ENCODE results near the gene EFL1.
"Not testable (repeated sequence)": the region's sequence is repeated elsewhere in the genome, so short reads cannot be mapped to it uniquely, and the experiment has no call there.

EFL1 gene

DNA sequence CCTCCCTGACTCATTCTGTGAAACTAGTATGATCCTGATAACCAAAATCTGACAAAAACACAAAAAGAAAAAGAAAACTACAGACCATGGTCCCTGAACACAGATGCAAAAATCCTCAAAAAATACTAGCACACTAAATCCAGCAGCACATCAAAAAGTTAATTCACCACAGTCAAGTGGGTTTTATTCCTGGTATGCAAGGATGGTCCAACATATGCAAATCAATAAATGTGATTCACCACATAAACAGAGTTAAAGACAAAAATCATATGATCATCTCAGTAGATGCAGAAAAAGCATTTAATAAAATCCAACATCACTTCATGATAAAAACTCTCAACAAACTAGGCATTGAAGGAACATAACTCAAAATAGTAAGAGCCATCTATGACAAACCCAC, 12.9 kb upstream of the EFL1 start:
- DNase-seq (ENCODE audit: low spot score), result no peak

DNA sequence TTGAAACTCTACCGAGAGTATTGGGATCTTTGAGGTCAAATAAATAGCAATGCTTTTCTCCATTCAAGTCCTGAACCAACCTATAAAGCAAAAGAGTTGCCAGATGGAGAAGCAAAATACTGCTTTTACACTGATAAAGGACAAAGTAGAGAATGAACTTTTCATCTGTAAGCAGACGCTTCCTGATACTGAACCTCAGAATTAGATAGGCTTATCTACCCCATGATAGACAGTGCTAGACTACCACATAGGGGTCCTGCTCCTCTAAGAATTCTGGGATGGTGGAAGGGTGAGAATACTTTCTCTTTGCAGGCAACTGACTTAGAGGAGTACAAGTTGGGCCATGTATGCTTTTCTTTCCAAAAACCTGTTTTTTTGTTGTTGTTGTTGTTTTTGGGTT, 9.6 kb upstream of the EFL1 start:
- DNase-seq (ENCODE audit: low spot score), result no peak

DNA sequence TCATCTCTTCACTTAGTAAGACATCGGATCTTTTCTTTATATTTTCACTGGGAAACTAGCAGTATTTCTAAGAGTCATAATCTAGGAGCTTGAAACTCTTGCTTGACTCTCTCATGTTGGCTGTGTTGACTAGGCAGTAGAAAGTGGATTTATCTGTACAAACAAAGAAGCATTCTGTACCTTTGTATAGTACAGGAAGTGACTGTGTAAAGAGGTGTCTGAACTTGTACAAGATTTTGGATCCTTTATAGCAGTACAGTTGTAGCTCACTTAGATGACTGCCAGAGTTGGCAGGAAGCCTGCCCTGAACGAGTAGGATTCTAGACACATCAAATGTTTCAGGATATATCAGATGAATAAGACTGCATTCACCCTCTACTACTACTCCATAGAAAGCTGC, 5.9 kb upstream of the EFL1 start:
- not testable (repeated sequence) for DNase-seq (ENCODE audit: low spot score)

DNA sequence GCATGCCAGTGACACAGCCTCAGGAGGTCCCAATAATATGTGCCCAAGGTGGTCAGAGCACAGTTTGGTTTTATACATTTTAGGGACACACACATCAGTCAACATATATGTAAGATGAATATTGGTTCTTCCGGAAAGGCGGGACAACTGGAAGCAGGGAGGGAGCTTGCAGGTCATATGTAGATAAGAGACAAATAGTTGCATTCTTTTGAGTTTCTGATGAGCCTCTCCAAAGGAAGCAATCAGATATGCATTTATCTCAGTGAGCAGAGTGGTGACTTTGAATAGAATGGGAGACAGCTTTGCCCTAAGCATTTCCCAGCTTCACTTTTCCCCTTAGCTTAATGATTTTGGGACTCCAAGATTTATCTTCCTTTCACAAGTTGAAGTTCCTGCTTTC, 4.6 kb upstream of the EFL1 start:
- not testable (repeated sequence) for DNase-seq (ENCODE audit: low spot score)

DNA sequence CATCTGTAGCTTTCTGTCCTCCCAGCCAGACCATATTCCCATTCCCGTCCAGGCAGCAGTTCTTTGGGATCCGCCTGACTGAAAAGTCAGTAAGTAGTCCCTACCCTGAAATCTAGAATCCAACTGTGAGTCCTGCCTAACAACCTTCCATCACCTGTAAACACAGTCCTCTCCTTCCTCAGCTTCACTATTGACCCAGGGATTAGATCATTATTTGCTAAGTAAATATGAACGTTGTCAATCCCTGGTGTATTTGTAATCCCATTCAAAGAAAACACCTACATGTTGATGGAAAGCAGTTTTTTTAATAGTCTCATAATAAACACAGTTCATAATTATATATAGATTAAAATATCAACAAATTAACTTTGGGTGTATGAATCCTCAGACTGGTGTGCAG, 816 bp upstream of the EFL1 start:
- DNase-seq (ENCODE audit: low spot score), result no peak

DNA sequence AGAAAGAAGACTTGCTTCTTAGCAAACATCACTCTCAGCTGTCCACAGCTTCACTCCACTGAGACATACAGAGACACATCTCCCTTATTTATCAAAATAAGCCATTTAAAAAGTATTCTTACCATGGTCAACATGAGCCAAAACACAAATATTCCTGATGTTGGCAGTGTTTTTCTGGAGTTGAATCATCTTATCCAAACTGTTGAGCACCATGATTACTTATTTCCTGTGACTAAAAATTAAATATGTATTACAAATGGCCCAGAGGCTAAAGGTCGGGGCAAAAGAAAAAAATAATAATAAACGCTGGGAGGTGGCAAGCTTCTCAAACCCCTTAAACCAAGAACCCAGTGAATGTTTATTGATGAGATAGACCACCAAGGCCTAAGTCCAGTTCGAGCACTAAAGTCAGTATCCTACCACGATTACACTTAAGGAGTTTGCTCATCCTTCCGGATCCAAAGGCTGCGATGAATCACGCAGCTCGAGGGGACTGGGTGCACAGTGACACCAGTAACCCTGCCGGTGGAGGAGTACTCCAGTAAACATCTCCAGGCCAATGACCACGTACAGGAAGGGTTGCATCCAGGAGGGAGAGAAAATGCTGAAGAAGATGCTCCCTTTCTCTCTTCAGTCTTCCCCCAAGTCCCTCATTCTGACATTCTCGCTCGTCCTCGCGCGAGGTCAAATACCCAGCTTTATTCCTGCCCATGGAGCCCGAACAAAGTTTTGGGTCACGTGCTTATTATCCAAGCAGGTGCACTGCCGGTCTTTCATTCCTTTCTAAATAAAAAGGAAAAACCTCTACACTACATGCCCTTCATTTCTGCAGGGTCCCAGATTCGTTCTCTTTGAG, 740 bp downstream of the EFL1 start:
- DNase-seq (ENCODE audit: low spot score), result peak; percentile 58

DNA sequence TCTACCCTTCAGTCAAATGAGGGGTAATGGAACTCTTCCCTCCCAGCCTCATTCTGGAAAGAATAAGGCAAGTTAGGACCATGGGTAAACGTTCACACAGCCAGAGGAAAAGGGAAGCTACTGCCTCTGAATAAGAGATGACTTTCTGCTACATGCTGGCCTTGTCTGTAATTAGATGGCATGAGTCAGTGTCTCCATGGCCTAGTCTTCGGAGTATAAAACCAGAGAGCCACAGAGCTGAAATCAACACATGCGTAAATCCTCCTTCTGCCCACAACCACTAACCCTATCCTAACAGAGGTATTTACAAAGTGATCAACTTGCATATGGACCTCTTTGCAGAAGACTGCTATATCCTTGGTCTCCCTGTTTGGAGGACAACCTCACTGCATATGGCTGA, 14.3 kb downstream of the EFL1 start:
- DNase-seq (ENCODE audit: low spot score), result not testable (repeated sequence)

DNA sequence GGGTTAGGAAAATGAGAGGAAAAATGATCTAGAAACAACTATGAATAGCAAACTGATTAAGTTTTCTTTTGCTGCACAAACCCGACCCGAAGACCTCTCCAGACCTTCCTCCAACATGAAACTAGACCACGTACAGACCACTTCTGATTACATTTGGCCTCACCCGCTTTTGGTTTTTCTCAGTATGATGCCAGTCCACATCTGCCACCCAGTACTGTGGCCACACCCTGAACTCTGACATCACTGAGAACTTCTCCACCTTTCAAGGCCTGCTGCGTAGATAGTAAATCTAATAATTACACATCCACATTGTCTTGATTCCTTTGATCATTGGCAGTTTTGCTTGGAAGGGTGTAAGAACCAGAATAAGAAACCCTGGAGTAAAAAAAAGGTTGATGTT, 16.6 kb downstream of the EFL1 start:
- not testable (repeated sequence) for DNase-seq (ENCODE audit: low spot score)

DNA sequence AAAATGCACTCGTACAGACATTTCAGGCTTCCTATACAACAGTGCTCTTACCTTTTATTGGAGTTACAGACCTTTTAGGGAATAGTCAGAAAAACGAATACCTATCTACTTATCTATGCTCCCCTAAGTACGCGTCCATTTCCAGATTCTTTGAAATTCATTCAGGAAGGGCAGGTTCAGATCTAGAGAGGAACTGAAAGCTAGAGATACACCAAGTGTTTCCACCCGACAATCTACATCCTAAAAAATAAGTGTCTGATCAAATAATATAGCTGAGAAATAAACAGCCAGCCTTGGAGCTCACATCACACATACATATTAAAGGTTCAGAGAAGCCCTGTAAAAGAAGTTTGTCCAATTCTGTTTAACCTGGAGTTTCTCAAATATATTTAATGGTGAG, 18.9 kb downstream of the EFL1 start:
- not testable (repeated sequence) for DNase-seq (ENCODE audit: low spot score)

DNA sequence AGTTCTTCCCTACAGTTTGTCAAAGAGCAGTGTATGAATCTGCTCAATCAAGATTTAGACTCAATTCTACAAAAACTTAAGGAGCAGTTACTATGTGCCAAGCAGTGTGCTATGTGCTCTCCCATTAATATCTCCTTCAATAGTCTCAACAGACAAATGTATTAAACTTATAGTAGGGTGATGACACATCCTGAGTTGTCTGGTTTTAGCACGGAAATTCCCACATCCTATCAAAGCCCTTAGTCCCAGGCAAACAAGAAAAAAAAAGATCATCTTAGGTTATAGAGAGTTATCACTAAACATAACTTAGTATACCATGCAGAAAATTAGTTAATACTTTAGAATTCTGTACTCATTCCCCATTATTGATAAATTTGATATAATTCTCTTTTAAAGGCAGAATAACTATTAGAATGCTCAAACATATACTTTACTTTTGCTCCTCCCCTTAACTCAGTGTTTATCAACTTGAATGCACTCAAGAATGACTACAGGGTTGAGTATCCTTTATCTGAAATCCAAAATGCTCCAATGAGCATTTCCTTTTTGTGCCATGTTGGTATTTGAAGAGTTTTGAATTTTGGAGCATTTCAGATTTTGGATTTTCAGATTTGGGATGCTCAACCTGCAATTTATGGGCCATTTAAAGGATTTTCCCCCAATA, 20.6 kb downstream of the EFL1 start:
- DNase-seq (ENCODE audit: low spot score), result not testable (repeated sequence)

DNA sequence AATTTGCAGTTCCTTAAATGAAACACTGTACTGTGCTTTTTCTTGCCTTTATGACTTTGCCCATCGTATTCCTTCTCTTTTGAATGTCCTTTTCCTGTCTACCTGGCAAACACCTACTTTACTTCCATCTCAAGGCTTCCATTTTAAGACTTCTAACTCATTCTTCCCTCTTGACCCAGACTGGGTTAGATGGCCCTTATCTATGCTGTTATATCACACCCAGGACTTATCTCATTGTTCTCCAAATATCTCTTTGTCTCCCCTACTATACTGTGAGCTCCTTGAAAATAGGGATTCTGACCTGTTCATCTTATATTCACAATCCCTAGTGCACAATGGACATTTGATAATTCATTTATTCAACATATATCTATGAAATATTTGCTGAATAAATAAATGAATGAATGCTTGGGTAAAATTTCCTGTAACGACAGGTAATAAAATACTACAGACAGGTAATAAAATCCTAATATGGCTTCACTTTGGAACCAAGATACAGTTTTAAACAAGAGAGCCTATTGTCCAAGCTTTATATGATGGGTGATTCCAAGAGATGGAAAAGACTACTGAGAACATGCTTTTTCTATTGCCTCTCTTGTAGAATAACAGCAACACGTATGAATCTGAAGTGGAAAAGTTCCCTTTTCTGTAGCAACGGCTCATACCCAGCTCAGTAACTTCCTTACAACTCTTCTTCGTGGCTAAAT, 22.7 kb downstream of the EFL1 start:
- DNase-seq (ENCODE audit: low spot score), result no peak

DNA sequence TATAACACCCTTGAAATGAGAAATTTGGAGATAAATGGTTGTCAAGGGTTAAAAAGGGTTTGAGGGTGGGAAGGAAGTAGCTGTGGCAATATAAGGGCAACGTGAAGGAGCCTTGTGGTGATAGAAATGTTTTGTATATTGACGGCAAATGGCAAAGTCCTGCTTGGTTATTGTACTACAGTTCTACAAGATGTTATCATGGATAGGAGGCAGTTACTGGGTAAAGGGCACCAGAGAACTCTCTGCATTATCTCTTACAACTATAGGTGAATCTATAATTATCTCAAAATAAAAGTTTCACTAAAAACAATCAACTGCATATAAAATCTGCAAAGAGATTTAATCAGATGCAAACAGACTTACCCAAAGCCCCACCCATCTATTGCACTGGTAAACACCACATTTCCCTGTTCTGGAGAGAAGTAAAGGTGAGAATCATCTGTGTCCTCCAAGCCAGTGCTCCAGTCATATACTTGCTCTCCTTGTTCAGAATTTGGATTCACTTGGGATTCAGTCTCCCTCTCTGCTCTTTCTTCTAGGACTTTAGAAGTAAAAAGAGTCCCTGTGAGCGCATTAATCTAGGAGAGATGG, 24.5 kb downstream of the EFL1 start:
- DNase-seq (ENCODE audit: low spot score), result not testable (repeated sequence)

DNA sequence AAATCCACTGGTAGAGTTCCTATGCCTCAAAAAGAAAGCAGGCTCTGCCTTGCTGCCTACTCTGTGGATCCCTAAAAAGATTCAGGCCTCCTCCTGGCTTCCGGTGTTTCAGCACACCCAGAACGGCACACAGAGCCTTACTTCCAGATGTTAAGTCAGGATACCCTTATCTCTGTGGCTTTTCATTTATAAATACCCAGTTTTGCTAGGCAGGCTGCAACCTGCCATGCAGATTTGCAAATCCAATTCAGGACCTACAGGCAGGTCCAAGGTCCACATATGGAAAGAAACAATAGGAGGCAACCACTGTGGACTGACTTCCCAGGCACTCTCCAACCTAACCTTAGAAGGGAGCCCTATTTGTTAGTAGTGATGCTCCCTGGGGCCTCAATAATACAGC, 30.7 kb downstream of the EFL1 start:
- no peak for DNase-seq (ENCODE audit: low spot score)

DNA sequence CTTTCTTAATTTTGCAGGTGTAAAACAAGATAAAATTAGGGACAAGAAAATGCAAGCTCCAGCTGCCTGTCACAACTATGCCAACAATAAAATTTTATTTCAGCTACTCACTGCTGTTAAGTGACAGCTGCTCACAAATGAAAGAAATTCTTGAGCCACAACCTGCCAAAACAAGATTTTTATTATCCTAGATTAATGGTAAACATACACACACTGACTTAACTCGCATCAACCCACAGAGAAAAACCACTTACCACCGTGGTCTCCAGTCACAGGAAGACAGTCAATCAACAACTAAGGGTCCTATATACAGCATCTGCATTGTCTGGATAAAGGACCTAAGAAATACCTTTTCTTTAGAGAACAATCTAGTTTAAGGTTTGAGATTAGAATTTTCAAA, 31.3 kb downstream of the EFL1 start:
- no peak for DNase-seq (ENCODE audit: low spot score)

DNA sequence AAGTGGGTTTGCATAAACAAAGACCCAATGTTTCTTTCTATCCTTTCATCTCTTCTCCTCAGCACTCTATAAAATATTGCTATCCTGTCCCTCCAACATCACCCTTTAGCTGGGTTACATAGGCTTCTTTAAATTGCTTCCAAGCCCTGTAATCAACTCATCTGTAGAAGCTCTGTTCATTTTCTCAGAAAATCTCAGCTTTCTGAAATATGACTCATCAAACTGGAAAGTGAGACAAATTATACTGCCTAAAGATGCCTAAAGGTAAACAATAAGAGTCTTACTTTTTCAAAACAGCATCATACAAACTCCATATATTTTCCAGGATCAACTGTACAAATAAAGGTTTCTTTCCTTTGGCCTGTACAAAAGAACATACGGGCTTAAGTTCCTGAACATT, 33.8 kb downstream of the EFL1 start:
- DNase-seq (ENCODE audit: low spot score), result peak; percentile 19

DNA sequence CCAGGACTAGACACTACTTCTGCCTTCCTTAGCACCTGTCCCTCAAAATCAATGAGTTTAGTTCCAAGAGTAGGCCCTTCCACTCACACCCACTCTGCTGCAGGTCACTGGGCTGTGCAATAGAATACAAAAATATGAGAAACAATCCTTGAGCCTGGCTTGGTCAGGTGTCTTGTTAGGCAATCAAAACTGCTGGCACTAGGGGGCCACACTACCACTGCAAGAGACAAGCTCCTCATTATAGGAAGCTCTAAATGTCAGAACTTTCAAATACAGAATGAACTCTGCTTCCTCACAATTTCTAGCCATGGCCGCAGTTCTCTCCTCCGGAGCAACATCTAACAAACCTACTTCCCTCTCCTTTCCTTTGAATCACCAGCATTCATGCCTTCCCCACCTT, 41.0 kb downstream of the EFL1 start:
- DNase-seq (ENCODE audit: low spot score), result peak; percentile 6

DNA sequence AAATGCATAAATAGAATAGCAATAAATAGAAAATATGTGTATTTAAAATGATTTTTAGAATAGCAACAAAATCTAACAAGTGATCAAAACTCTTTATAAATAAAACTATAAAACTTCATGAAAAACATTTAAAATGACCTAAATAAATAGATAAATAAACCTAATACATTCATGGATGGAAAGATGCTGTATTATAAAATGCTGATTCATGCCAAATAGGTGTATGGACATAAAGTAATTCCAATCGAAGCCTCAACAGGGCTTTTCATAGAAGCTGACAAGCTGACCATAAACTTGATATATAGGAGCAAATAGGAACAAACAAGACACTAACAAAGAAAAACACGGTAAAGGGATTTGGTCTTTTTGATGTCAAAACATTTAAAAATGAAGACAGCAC, 46.4 kb downstream of the EFL1 start:
- DNase-seq (ENCODE audit: low spot score), result not testable (repeated sequence)

DNA sequence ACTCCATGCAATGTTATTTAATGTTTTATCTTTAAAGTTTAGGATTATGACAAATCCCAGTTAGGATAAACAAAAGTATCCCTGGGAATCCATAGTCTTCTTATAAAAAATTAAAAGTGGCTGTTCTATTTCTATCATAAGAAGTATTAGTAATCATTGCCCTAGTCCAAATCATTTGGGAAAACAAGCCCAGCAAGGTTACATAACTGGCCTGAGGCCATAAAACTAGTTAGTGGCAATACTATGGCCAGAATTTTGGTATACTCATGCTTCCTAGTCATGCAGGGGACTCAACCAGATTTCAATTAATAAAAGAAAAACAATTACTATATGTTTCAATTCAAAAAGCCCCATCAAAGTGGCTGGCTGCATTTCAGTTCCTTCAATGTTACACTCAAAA, 50.3 kb downstream of the EFL1 start:
- DNase-seq (ENCODE audit: low spot score), result not testable (repeated sequence)

DNA sequence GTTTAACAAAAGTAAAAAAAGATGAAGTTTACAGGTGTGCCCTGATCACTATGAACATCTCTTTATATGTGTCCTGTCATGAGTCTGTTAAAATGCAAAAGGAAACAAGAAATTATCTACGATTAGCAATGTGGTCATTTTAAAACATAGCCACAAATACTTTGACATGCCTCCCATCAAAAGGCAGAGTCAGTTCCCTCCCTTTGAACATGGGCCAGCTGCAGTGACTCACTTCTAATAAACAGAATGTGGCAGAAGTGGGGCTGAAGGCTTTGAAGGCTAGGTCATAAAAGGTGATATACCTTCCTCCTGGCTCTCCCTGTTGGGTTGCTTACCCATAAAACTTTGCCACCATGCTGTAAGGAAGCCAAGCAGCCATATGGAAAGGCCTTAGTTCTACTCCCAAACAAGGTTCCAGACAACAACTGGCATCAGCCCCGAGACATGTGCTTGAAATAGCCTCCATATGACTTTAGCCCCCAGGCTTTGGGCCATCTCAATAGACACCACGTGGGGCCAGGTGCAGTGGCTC, 52.4 kb downstream of the EFL1 start:
- not testable (repeated sequence) for DNase-seq (ENCODE audit: low spot score)

DNA sequence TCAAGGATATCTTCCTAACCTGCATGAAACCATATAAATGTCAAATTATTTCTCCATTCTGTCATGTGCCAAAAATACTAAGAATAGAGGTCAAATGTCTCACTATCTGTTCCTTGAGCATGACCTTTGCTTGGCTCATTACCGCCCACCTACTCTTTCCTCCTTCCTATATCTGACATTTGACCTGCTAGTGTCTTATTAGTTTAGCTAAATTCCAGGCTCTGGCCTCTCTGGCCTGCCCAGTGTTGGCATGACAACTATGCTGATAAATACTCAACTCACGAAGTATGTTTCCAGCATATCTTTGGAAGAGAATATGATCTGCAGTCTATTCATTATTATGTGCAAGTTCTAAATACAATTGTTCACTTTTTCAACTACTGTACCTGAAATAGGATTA, 58.0 kb downstream of the EFL1 start:
- DNase-seq (ENCODE audit: low spot score), result not testable (repeated sequence)

DNA sequence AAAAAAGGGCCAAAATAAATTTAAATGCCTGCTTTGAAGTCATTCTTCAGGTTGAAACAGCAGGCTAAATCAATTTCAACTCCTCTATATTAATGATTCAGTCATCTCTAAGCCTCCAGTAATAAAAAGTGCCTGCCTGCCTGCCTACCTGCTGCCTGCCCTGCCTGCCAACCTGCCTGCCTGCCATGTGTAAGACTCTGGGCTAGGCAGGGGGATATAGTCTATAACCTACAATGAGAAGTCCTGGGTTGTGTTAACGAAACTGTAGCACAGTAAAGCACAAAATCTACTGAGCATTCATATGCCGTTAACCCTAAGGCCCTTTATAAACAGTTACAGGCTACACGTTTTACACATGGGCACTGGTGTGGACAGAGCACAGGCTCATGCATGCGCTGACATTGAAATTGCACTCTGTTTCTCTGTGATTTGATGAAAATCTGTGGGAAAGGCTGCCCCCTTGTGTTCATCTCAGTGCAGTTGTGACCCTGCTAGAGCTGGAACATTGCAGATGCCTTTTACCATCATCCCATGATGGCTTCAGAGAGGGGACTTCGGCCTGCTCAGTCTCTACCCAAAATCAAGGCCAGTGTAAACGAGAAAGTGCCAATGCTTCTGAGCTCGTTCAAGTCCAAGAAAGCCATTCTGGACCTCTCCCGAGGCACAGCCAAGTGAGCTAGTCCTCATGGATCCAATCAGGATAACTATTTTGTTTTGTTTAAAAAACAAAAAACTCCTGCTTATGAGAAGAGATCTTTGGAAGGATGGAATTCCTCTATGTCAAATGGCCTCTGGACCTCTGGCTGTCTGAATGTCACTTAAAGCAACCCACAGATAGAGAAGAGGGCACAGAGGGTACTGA, 64.6 kb downstream of the EFL1 start:
- peak; percentile 63 for DNase-seq (ENCODE audit: low spot score)

Data from activated CD4-positive, alpha-beta T cell treated with anti-CD3 and anti-CD28 coated beads, Interleukin-2, Interleukin-4, amounts not matched to agents 100 ng/mL and 50 ng/mL, durations not matched to agents 16 hours and 8 hours (primary cell).